Urothelium cell line (cell line): ENCODE data around the gene CUBN.

ENCODE experiments used
- DNase-seq: peaks from one replicate; pipeline ENCODE4 v3.0.0; 2011; ENCODE audit warnings: low spot score, mixed read lengths
- FAIRE-seq: peaks from 2 replicates; lab custom pipeline; 2011; peaks lifted over from hg19 to GRCh38; lab: Jason Lieb, UNC

Gene CUBN

DNA sequence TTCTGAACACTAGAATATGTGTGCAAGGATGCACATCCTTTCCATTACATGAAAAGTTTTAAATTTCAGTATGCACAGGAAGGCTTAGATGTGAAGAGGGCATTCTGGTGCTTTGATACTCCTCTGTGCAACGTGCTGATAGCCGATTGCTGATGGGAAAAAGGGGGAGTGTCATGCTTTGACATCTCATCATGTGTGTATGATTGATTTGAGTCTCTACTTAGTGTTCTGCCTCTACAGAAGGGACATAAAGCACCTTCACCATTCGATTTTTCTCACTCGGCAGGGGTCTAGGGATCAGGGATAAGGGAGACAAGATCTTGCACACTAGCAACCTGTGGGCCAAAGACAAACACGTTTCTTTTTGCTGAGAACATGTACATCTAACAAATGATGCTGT, 197.7 kb downstream of the CUBN start:
- no peak for DNase-seq
- no peak for FAIRE-seq

DNA sequence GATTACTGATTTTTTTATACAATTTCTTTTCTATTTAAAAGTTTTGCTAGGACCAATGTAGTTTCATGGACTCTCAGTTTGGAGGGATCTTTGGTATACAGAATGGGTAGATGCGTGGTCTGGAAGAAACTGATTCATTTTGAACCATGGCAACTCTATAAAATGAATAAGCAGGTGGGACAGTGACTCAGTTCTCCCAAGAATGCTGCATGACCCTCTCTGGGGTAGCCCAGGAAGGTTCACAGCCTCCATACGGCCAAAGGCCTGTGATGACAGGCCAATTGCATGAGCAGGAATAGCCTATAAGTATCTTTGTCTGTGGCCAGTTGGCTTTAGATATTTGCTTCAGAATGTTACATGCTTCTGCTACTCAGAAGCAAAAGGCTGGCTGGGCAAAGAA, 199.1 kb downstream of the CUBN start:
- DNase-seq (no peak), FAIRE-seq (no peak)

GRCh38 chr10:16929069-16929468, 200.5 kb downstream of the CUBN start:
- FAIRE-seq (no peak), DNase-seq (no peak)

DNA sequence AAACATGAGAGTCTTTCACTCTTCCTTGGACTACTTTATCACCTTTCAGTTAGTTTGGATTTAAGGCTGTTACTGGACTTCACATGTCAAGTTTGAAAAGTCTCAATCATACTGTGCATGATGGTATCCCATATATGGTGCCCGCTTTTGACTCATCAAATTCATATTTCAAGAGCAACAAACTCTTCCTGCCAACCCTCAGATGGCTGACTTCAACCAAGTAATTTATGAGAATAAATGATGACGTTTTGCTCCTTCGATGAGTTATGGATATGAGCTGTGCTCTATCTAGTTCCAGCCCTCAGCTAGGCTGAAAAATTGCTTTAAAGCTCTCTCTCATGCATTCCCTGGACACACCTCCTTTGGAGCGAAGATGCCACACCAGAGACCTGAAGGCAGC, 202.1 kb downstream of the CUBN start:
- FAIRE-seq: no peak

GRCh38 chr10:16923726-16924125, 205.9 kb downstream of the CUBN start:
- DNase-seq: no peak
- FAIRE-seq: no peak

More for the DNA sequence above, 202.1 kb downstream of the CUBN start:
- DNase-seq: no peak

- DNase-seq: no peak
- no peak for FAIRE-seq
These were observed 206.3 kb downstream of the CUBN start for GRCh38 chr10:16923309-16923708.

- FAIRE-seq (peak; percentile 61), DNase-seq (no peak)
These were observed 210.3 kb downstream of the CUBN start for GRCh38 chr10:16919121-16919982.

DNA sequence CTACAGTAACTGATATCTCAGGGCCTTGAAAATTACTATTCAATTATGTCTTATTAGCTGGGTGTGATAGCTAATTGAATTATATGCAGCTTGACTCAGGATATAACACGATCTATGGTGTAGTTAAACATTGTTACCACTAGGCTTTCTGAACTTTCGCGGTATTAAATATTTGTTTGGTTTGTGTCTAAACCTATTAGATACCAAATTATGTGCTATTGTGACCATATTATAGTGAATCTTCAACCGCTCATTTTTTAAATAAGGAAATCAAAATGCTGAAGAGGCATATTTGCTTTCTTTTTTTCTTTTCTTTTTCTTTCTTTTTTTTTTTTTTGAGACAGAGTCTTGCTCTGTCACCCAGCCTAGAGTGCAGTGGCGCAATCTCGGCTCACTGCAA, 213.1 kb downstream of the CUBN start:
- no peak for FAIRE-seq
- DNase-seq: no peak

DNA sequence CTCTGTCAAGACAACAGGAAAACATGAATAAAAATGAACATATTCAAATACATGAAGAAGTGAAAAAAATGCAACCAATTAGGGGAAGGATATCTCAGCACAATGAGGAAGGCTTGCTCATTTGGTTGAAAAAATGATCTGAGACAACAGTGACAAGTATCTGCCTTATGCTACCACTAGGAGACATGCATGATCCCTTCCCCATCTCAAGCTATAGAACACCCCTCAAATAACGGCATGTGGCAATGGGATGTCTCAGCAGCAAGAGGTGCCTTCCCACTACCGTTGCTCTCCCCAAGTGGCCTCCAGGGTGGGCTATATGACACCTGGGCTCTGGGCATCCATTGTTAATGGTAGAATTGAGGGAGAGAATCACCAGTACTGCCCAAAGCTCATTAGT, 214.3 kb downstream of the CUBN start:
- no peak for DNase-seq
- no peak for FAIRE-seq

DNA sequence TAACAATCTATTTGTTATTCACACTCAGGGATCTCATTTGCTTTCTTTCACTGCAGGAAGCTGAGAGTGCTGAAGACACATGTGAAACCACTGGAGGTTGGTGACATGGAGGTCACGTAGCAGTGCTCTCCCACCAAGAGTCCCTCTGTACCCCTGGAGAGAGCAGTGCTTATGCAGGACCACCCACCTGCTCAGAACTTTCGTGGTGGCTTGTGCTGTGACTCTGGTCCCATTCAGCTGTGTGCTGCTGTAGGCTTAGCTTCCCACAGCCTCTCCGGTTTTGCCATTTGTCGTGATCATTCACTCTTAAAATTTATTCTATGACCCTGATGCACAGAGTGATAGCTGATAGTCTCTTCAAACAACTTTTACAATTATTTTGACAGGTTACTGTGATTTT, 216.3 kb downstream of the CUBN start:
- FAIRE-seq: no peak
- DNase-seq: no peak

DNA sequence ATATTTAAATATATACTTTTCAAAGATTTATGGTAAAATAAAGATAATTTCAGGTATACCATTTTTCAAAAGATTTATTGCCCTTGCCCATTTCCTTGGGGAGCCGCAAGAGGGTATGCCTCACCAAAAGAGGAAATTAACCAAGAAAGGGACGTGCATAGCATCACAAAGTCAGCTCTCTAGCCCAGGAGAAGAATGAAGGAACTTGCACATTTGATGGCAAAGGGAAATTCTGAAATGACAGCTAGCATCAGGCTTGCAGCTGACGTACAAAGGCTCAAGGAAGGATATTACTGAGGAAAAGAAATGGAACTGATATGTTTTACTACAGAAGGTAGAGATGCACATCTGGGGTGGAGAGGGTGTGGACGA, 218.8 kb downstream of the CUBN start:
- no peak for DNase-seq
- no peak for FAIRE-seq

DNA sequence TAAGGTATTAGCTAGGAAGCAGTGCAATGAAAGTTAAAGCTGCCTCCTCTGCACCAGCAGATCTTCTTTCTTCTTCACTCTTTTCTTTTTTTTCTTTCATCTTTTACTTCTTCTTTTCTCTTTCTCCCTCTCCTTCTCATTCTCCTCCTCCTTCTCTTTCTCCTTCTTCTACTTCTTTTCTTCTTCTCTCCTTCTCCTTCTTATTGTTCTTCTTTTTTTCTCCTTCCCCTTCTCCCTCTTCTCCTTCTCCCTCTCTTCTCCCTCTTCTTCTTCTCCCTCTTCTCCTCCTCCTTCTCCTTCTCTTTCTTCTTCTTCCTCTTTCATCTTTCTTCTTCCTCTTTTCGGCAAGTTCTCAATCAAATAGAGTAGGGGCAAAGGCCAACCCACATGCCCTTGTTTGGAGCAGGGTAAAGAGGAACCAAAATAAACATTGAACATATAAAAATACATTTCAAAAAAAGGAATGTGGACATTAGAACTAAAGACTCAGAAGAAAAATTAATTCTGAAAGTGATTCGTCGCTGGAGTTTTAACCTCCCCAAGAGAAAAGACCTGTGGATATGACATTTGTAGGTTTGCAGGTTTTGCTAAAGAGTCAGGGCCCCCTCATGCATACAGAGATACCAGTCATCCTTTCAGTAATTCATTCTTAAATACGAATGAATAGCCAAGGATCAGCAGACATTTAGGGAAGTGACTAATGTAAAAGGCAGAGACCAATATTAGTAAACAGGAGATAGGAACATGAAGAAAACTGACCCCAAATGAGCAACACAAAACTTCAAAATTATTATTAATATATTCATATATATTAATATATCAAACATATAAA, 219.4 kb downstream of the CUBN start:
- no peak for FAIRE-seq

DNA sequence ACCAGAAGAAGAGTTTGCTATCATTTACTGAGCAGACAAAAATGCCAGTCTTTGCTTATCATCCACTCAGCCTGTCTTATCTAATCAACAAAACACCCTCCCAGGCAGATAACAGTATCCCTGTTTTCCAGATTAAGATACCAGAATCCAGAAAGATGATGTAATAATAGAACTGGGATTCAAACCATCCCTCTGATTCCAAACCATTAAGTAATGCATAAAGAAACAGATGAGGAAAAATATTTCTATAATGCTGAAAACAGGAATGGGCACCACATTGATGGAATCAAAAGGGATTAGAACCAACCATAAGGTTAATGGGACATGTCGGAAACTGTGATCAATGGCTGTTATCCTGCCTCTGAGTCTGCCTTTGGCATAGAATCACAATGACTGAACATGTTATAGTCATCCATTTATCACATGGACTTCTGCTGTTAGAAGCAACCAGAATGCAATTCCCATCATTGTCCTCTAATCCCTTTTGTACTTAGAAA, 220.3 kb downstream of the CUBN start:
- FAIRE-seq (no peak), DNase-seq (no peak)

More for the DNA sequence above, 219.4 kb downstream of the CUBN start:
- no peak for DNase-seq

DNA sequence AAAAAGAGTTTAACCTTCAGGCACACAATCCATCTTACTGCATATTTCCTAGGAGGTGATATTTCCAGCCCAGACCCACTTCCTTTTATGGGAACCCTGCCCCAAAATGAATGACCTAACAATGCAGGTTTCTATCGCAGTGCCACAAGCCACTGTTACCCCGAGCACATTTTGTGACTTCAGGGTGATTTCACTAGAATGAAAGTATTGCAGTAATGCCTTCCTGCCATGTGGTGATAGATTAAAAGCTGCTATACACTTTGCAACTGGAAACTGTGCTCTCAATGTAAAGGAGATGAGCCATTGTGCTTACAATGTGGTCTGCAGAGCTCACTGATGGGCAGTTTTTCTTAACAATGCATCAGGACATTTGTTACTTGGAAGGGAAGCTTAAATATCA, 221.9 kb downstream of the CUBN start:
- DNase-seq (no peak), FAIRE-seq (no peak)

GRCh38 chr10:16905320-16905719, 224.3 kb downstream of the CUBN start:
- DNase-seq (no peak), FAIRE-seq (no peak)

DNA sequence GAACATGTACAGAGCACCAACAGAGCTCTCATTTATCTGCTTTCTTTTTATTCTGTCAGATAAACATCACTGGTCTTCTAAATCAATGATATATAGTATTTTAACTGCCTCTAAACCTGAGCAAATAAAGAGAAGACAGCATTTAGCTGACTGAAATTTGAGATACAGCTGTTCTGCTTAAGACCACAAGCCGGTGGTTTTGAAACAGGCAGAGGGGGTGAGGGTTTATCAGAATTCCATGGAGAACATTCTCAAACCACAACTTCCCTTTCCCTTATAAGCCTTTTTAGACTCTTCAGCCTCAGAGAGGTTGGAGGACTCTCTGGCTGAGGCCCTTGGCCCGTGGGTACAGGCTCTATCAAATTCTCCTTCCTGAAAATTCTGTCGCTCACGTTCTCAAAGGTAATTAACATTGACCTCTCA, 225.0 kb downstream of the CUBN start:
- FAIRE-seq: no peak
- peak; percentile 37 for DNase-seq

GRCh38 chr10:16904049-16904448, 225.6 kb downstream of the CUBN start:
- FAIRE-seq: no peak
- DNase-seq: no peak

DNA sequence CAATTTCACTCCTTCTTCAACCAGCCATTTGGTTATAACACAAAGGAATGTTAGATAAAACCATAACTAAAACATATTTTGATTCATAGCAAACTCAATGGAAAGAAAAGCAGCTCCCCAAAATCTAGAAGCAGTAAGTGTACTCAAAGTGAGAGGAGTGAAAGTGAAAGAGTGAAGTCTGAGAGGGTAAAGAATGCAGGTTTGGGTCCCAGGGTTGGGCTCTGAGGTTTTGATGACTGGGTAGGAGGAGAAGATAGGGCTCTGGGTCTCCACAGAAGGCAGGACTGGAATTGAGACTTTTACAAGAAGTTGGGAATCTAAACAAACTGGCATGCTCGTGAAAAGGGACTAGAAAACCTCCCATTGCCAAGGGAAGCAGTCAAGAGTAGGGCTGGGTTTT, 227.0 kb downstream of the CUBN start:
- DNase-seq: no peak
- no peak for FAIRE-seq

- FAIRE-seq: no peak
These were observed 228.5 kb downstream of the CUBN start for GRCh38 chr10:16901106-16901505.

GRCh38 chr10:16896993-16897392, 232.6 kb downstream of the CUBN start:
- DNase-seq: no peak
- FAIRE-seq: no peak

More at GRCh38 chr10:16901106-16901505, 228.5 kb downstream of the CUBN start:
- no peak for DNase-seq

GRCh38 chr10:16894821-16895220, 234.8 kb downstream of the CUBN start:
- DNase-seq (no peak), FAIRE-seq (no peak)

DNA sequence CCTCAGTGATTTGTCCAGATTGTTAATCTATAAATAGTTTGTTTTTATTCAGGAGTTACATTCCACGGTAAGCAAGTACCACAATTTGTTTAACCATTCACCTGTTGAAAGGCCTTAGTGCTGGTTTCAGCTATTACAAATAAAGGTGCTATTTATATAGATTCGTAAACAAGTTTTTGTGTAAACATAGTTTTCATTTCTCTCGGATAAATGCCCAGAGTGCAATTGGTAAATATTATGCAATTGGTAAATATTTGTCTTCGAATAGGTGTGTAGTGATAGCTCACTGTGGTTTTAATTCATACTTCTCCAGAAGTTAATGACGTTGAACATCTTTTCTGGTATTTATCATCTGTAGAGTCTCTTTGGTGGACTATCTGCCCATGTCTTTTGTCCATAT, 235.9 kb downstream of the CUBN start:
- FAIRE-seq (no peak), DNase-seq (no peak)
